ENCODE data around the gene KLK1. TPM values are rescaled to one million over a fixed set of nuclear protein-coding genes. Genes with fewer than 3 reads are reported as not detected.

KLK1 gene
- not detected in 2 replicates for total RNA-seq

GRCh38 chr19:50823389-50824042, at the start of gene KLK1:
TSS of gene KLK1 (minus strand) at chr19:50823787. CDS start at chr19:50823748, 39 bp downstream.

GRCh38 chr19:50873056-50873455, 49.5 kb upstream of the KLK1 start, which contains the start of gene KLK2:
TSS of gene KLK2 (plus strand) at chr19:50873439. CDS start at chr19:50873474, 35 bp downstream.

GRCh38 chr19:50854636-50855410, 31.2 kb upstream of the KLK1 start, which contains the start of gene KLK3:
TSS of gene KLK3 (plus strand) at chr19:50854915. CDS start at chr19:50854956, 41 bp downstream.

GRCh38 chr19:50833117-50833801, 9.7 kb upstream of the KLK1 start, which contains the start of gene KLK15:
TSS of gene KLK15 (minus strand) at chr19:50833574. CDS start at chr19:50831492, 2,082 bp downstream.

GRCh38 chr19:50790396-50790795, 33.2 kb downstream of the KLK1 start, which contains the start of gene ACP4:
TSS of gene ACP4 (plus strand) at chr19:50790415. CDS start at chr19:50790415, 0 bp downstream.

GRCh38 chr19:50770164-50770563, 53.4 kb downstream of the KLK1 start, which contains the start of gene GPR32:
TSS of gene GPR32 (plus strand) at chr19:50770464. CDS start at chr19:50770601, 137 bp downstream.

Other genes starting within 250 kb of the KLK1 start
- gene SYT3, start 183.9 kb downstream of the KLK1 start, total RNA-seq, result 0.14 and 0.59 TPM in 2 replicates
- gene C19orf81, start 174.3 kb downstream of the KLK1 start, total RNA-seq, result not detected in 2 replicates
- gene SHANK1, start 104.0 kb downstream of the KLK1 start, total RNA-seq, result 6.8 and 11.0 TPM in 2 replicates
- 56.1 and 68.0 TPM in 2 replicates for gene CLEC11A, start 100.4 kb downstream of the KLK1 start, total RNA-seq
- gene GPR32, start 53.3 kb downstream of the KLK1 start, total RNA-seq, result not detected in 2 replicates
- not detected in 2 replicates for gene ACP4, start 33.4 kb downstream of the KLK1 start, total RNA-seq
- gene KLK15, start 9.8 kb upstream of the KLK1 start, total RNA-seq, result not detected in 2 replicates
- not detected in 2 replicates for gene KLK3, start 31.1 kb upstream of the KLK1 start, total RNA-seq
- gene KLK2, start 49.7 kb upstream of the KLK1 start, total RNA-seq, result not detected in 2 replicates
- not detected in 2 replicates for gene KLK4, start 87.6 kb upstream of the KLK1 start, total RNA-seq
- gene KLK5, start 129.3 kb upstream of the KLK1 start, total RNA-seq, result not detected in 2 replicates
- not detected in 2 replicates for gene KLK6, start 145.8 kb upstream of the KLK1 start, total RNA-seq
- not detected in 2 replicates for gene KLK7, start 160.1 kb upstream of the KLK1 start, total RNA-seq
- gene KLK8, start 177.8 kb upstream of the KLK1 start, total RNA-seq, result not detected in 2 replicates
- not detected in 2 replicates for gene KLK10, start 195.9 kb upstream of the KLK1 start, total RNA-seq
- not detected in 2 replicates for gene KLK11, start 202.8 kb upstream of the KLK1 start, total RNA-seq
- not detected in 2 replicates for gene KLK12, start 211.2 kb upstream of the KLK1 start, total RNA-seq
- gene KLK13, start 241.3 kb upstream of the KLK1 start, total RNA-seq, result not detected in 2 replicates

Measured in smooth muscle cell of the umbilical artery (primary cell).